Measurements from ENCODE around the gene SH2D7. TPM values are rescaled to one million over a fixed set of nuclear protein-coding genes. Genes with fewer than 3 reads are reported as not detected.

The SH2D7 gene
- polyA plus RNA-seq, 1 donor (not counting 4 experiments of a cell fraction or from before 2014, with no cell fraction given): not detected

DNA sequence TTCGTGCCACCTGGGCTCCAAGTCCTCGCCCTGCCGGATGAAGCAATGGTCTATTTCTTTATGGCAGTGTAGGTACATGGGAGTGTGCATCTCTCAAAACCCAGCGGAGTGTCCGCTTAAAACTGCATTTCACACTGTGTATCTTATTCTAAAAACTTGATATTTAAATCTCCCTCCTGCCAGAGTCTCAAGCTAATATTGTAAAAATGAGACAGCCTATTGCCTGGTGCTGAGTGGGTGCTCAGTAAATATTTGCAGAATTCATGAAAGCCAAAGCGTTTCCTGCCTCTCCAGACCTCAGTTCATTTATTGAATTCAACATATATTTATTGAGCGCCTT is 14.5 kb upstream of the SH2D7 start:
- Histone ChIP-seq H3K27me3 (ENCODE audit: control insufficient read depth, extremely low read depth, insufficient read depth, low read length) (no peaks in the 10 kb centered on the region), H3K4me1 (ENCODE audit: control insufficient read depth, extremely low read depth, insufficient read depth, low read length) (peaks cover 14% of the 10 kb centered on the region), H3K9me3 (ENCODE audit: control insufficient read depth, low read depth, low read length) (no peaks in the 10 kb centered on the region), H3K4me3 (ENCODE audit: control insufficient read depth in 2 of 3, extremely low read depth in 1 of 3, insufficient read depth in 2 of 3, low read depth in 1 of 3, low read length in 3 of 3) (peak overlapping the region; percentile 42 to 74 (median 60)), H3K79me2 (ENCODE audit: control insufficient read depth, insufficient read depth, low read length) (peaks cover 36% of the 10 kb centered on the region), H3K9me1 (ENCODE audit: control insufficient read depth, extremely low read depth, insufficient read depth, low read length) (peaks cover 2% of the 10 kb centered on the region), H3K9ac (ENCODE audit: control insufficient read depth, extremely low read depth, insufficient read depth, low read length) (no peak overlapping the region), H2AFZ (ENCODE audit: control insufficient read depth, low read length) (peak overlapping the region; percentile 85), H4K20me1 (ENCODE audit: control insufficient read depth, extremely low read depth, insufficient read depth, low read length) (no peaks in the 10 kb centered on the region), H3K4me2 (ENCODE audit: control insufficient read depth, extremely low read depth, insufficient read depth, low read depth, low read length) (peak overlapping the region; percentile 71), H3K36me3 (ENCODE audit: control insufficient read depth in 2 of 2, extremely low read depth in 1 of 2, insufficient read depth in 2 of 2, low read length in 2 of 2) (no peaks in the 10 kb centered on the region), H3K27ac (ENCODE audit: control insufficient read depth, insufficient read depth, low read length) (no peak overlapping the region)
- FAIRE-seq (no peak), DNase-seq (ENCODE audit: low read depth, low spot score) (no peak)
- dilution Hi-C loops (cut with MboI; ENCODE audit: extremely low pct_ligation_motif_present, low sequenced_read_pairs): no loop called here
- no peak for TF ChIP-seq CTCF (optimal IDR thresholded peaks at IDR 0.05 in 1 of 3, IDR thresholded peaks at IDR 0.05 in 1 of 3, conservative IDR thresholded peaks at IDR 0.05 in 1 of 3; ENCODE audit: extremely low read depth in 1 of 3, insufficient read depth in 2 of 3, low read length in 3 of 3)
- TF ChIP-seq EZH2 (IDR thresholded peaks at IDR 0.05; ENCODE audit: low read length): no peak

DNA sequence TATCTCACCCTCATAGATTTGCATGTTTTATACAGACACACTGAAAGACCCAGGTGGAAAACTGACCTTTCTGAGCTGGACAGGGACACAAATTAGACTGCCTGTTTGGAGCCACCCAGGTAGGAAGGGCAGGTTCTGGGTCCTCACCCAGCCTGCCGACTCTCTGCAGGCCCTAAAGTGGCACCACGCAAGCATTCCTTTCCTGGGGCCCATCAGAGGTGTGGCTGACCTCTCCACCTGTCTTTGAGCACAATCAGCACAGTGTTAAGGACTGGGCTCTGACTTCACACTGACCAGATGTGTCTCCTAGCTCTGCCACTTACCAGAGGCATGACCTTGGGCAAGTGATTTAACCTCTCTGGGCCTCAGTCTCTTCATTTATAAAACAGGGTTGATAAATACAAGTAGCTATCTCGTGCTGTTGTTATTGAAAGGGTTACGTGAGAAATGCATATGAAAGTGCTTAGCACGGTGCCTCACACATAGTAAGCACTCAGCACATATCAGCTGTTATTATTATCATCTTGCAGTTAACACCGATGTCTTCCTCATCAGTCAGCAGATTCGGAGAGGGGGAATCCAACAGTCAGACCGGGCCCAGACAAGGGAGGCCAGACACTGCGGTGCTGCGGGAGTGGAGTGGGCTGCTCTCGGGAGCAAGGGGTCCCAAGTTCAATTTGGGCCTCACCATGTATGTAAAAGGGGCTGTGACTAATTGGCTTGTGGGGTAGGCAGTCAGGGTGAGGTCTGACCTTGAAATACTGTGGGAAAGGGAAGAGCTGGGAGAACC is 12.9 kb upstream of the SH2D7 start:
- Histone ChIP-seq H3K27me3 (ENCODE audit: control insufficient read depth, extremely low read depth, insufficient read depth, low read length) (no peaks in the 10 kb centered on the region), H3K4me1 (ENCODE audit: control insufficient read depth, extremely low read depth, insufficient read depth, low read length) (peaks cover 14% of the 10 kb centered on the region), H4K20me1 (ENCODE audit: control insufficient read depth, extremely low read depth, insufficient read depth, low read length) (no peaks in the 10 kb centered on the region), H3K27ac (ENCODE audit: control insufficient read depth, insufficient read depth, low read length) (no peak overlapping the region), H3K36me3 (ENCODE audit: control insufficient read depth in 2 of 2, extremely low read depth in 1 of 2, insufficient read depth in 2 of 2, low read length in 2 of 2) (no peaks in the 10 kb centered on the region), H3K79me2 (ENCODE audit: control insufficient read depth, insufficient read depth, low read length) (peaks cover 23% of the 10 kb centered on the region), H3K4me2 (ENCODE audit: control insufficient read depth, extremely low read depth, insufficient read depth, low read depth, low read length) (no peak overlapping the region), H2AFZ (ENCODE audit: control insufficient read depth, low read length) (no peak overlapping the region), H3K4me3 (ENCODE audit: control insufficient read depth in 2 of 3, extremely low read depth in 1 of 3, insufficient read depth in 2 of 3, low read depth in 1 of 3, low read length in 3 of 3) (no peak overlapping the region), H3K9me3 (ENCODE audit: control insufficient read depth, low read depth, low read length) (no peaks in the 10 kb centered on the region), H3K9me1 (ENCODE audit: control insufficient read depth, extremely low read depth, insufficient read depth, low read length) (peaks cover 2% of the 10 kb centered on the region), H3K9ac (ENCODE audit: control insufficient read depth, extremely low read depth, insufficient read depth, low read length) (no peak overlapping the region)
- DNase-seq (ENCODE audit: low read depth, low spot score) (no peak), FAIRE-seq (no peak)
- dilution Hi-C loops (cut with MboI; ENCODE audit: extremely low pct_ligation_motif_present, low sequenced_read_pairs): no loop called here
- TF ChIP-seq EZH2 (IDR thresholded peaks at IDR 0.05; ENCODE audit: low read length) (no peak), CTCF (optimal IDR thresholded peaks at IDR 0.05 in 1 of 3, IDR thresholded peaks at IDR 0.05 in 1 of 3, conservative IDR thresholded peaks at IDR 0.05 in 1 of 3; ENCODE audit: extremely low read depth in 1 of 3, insufficient read depth in 2 of 3, low read length in 3 of 3) (no peak)

Measured in keratinocyte (primary cell).